Heart left ventricle (tissue), 13 donors: ENCODE measurements around the gene MCM3AP.

ENCODE experiments used
- CTCF ChIP-seq, 12 donors: fragments of 200-600 bp; sonication (generic) in 4 of 12; IDR thresholded peaks; one replicate each; pipeline versions ENCODE4 v1.5.0 to v1.8.0; 2018 to 2022; ENCODE audit warnings: antibody characterized with exemption in 12 of 12, mild to moderate bottlenecking in 5 of 12
- POLR2A ChIP-seq, 2 donors: fragments of 450-650 bp; IDR thresholded peaks; one replicate each; pipeline ENCODE4 v1.6.1; 2017; ENCODE audit warnings: antibody characterized with exemption in 2 of 2, mild to moderate bottlenecking in 2 of 2, moderate library complexity in 2 of 2
- donor health status: ischemic (EF 13 %, LVEDD 7.1; RV severe dilation, severe dysfunction).
- donor health status: DM: no; HTN: yes; CAD: no.
- donor health status: DM: no; HTN: no; CAD: no.
- donor health status: ischemic (EF 25% LVEDD 6.9; RV normal size, moderate dysfunction).
- donor health status: ischemic (EF 25% LVEDD 5.7; RV mildly dilated, moderate dysfunction).
- donor health status: ischemic (EF 35%, LVEDD 5.7; RV mildly dilated, moderate dysfunction).
- donor health status: nonischemic (EF 11% LVEDD 7.7; RV severe dilation, severe dysfunction).
- donor health status: DM: yes; HTN: yes; CAD: no.
- donor health status: PGD.
- donor health status: ischemic (EF 29% LVEDD 5.4; RV normal size, mild dysfunction).
- donor health status: nonischemic (EF 23%, LVEDD 6.1; RV moderate dilation, normal function).

GRCh38 chr21:46329796-46330195 is 44.4 kb upstream of the MCM3AP start:
- TF ChIP-seq CTCF (IDR thresholded peaks at IDR 0.05) (no peak), POLR2A (IDR thresholded peaks at IDR 0.05) (no peak)
